Measurements from ENCODE around the gene ZNF224.

The ZNF224 gene

GRCh38 chr19:44141191-44142058, 47.3 kb downstream of the ZNF224 start, which contains the start of gene ZNF234:
Gene ZNF234 (plus strand): TSS chr19:44141554. CDS start chr19:44144633, 3,079 bp downstream.
- peak; percentile 18 for FAIRE-seq

GRCh38 chr19:44142059-44142433, 47.9 kb downstream of the ZNF224 start:
- FAIRE-seq, result no peak

DNA sequence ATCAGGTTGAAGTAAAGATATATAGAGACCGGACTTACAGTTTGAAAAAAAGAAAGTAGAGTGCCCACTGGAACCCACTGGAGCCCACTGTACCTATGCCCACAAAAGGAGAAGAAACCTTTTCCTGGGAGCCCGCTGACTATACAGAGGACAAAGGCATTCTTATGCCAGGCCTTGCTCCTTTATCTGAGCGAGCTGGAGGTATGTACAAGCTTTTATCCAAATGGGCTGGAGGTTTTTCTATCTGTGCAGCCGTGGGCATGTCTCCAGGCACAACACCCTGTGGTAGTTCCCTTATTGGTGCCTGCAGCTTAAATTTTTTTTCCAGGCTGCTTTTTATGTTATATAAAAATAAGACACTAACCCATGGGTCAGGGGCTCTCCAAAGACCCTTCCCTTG, 55.6 kb downstream of the ZNF224 start:
- FAIRE-seq, result no peak

DNA sequence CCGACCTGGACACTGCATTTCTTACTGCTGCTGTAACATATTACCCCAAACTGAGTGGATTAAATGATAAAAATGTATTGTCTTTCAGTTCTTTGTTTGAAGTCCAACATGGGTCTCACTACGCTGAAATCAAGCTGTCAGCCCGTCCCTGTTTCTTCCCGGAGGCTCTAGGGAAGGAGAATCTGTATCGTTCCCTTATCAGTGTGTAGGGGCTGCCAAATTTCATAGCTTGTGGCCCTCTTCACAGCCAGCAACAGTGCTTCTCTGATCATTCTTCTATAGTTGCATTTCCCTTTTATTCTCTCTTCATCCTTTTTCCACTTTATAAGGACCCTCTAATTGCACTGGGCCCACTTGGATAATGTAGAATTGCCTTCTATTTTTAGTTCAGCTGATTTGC, 57.3 kb downstream of the ZNF224 start:
- FAIRE-seq, result no peak

GRCh38 chr19:44156475-44156874, 62.3 kb downstream of the ZNF224 start:
- no peak for FAIRE-seq

Measured in endometrium (tissue), 2 donors.